OCI-LY1 (cell line): ENCODE measurements around the gene YPEL4.

Source experiments
- EZH2 ChIP-seq: fragments of 200-600 bp; sonication (generic), shearing (Covaris generic); IDR thresholded peaks from 2 replicates; pipeline ENCODE4 v1.8.0; 2017; ENCODE audit warnings: borderline replicate concordance, mixed run types, mild to moderate bottlenecking, antibody characterized with exemption, low read length, moderate library complexity, mixed read lengths
- TF ChIP-seq, protein P1 (sequence below): fragments of 200-600 bp; sonication (generic), shearing (Covaris generic); IDR thresholded peaks from 2 replicates; pipeline ENCODE4 v1.5.1; 2017; ENCODE audit warnings: mild to moderate bottlenecking, antibody characterized with exemption, low read length, moderate library complexity, mixed read lengths

DNA sequence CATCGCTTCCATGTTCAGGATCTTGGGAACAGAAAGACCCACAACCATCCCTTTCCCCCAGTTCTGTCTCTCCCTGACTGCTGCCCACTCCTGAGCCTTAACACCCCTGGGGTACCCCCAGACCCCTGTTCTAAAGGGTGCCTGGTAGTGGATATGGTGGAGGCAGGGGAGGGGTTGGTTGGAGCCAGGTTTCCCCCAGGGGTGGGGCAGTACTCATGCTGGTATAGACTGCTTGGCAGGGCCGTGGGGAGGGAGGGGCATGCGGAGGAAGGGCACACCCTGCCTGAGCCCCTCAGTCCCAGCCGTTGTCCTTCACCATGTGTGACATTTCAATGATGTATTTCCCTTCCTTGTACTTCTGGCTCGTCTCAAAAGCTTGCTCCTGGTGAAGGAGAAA is 4.0 kb downstream of the YPEL4 start:
- TF ChIP-seq, protein P1, sequence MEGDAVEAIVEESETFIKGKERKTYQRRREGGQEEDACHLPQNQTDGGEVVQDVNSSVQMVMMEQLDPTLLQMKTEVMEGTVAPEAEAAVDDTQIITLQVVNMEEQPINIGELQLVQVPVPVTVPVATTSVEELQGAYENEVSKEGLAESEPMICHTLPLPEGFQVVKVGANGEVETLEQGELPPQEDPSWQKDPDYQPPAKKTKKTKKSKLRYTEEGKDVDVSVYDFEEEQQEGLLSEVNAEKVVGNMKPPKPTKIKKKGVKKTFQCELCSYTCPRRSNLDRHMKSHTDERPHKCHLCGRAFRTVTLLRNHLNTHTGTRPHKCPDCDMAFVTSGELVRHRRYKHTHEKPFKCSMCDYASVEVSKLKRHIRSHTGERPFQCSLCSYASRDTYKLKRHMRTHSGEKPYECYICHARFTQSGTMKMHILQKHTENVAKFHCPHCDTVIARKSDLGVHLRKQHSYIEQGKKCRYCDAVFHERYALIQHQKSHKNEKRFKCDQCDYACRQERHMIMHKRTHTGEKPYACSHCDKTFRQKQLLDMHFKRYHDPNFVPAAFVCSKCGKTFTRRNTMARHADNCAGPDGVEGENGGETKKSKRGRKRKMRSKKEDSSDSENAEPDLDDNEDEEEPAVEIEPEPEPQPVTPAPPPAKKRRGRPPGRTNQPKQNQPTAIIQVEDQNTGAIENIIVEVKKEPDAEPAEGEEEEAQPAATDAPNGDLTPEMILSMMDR = no peak
- TF ChIP-seq EZH2 = no peak
